Measurements from ENCODE around the gene PPM1E. TPM values are rescaled to one million over a fixed set of nuclear protein-coding genes. Genes with fewer than 3 reads are reported as not detected.
"Not testable (repeated sequence)": the region's sequence is repeated elsewhere in the genome, so short reads cannot be mapped to it uniquely, and the experiment has no call there.

PPM1E gene
- total and polyA plus RNA-seq, 2 donors (not counting 1 experiment from before 2014, with no cell fraction given): not detected

DNA sequence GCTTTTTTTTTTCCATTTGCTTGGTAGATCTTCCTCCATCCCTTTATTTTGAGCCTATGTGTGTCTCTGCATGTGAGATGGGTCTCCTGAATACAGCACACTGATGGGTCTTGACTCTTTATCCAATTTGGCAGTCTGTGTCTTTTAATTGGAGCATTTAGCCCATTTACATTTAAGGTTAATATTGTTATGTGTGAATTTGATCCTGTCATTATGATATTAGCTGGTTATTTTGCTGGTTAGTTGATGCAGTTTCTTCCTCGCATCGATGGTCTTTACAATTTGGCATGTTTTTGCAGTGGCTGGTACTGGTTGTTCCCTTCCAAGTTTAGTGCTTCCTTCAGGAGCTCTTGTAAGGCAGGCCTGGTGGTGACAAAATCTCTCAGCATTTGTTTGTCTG is 94.5 kb downstream of the PPM1E start:
- H3K79me2 ChIP-seq (ENCODE audit: control insufficient read depth, insufficient read depth, low read length); H3K27me3 ChIP-seq (replicated peaks in 1 of 4; ENCODE audit: control extremely low read depth in 1 of 4, control insufficient read depth in 3 of 4, insufficient read depth in 4 of 4, low read length in 3 of 4); H4K20me1 ChIP-seq (ENCODE audit: control insufficient read depth, insufficient read depth, low read length, poor library complexity, severe bottlenecking); ATAC-seq (ENCODE audit: low read depth); H3K9ac ChIP-seq (ENCODE audit: low read length); H3K27ac Mint-ChIP-seq; CTCF ChIA-PET; H3K9me3 Mint-ChIP-seq (ENCODE audit: insufficient read depth); H3K27ac ChIP-seq (ENCODE audit: low read length in 2 of 2); H2AFZ ChIP-seq (ENCODE audit: insufficient read depth, low read depth, low read length, poor library complexity, severe bottlenecking); H3K4me3 ChIP-seq (ENCODE audit: control extremely low read depth in 1 of 5, extremely low read depth in 1 of 5, insufficient read depth in 1 of 5, low read depth in 2 of 5, low read length in 4 of 5); DNase-seq; H3K36me3 ChIP-seq (replicated peaks in 1 of 2; ENCODE audit: control extremely low read depth in 1 of 2, control insufficient read depth in 1 of 2, extremely low read depth in 1 of 2, insufficient read depth in 2 of 2, low read length in 1 of 2); POLR2A ChIA-PET; H3K4me2 ChIP-seq (replicated peaks; ENCODE audit: low read depth, low read length, poor library complexity, severe bottlenecking); H3K4me1 ChIP-seq (ENCODE audit: control insufficient read depth in 2 of 2, insufficient read depth in 2 of 2, low read length in 2 of 2); H3K4me3 Mint-ChIP-seq; H3K4me1 Mint-ChIP-seq; H3K9me3 ChIP-seq (ENCODE audit: control extremely low read depth in 1 of 3, control insufficient read depth in 2 of 3, insufficient read depth in 1 of 3, low read length in 2 of 3); intact Hi-C loops (cut with micrococcal nuclease): not testable (repeated sequence)
- no CpG with 5 or more reads among the region's 2 CpGs for WGBS (ENCODE audit: insufficient coverage)
- peaks cover 25% of the 10 kb centered on the region for H3K27me3 Mint-ChIP-seq

DNA sequence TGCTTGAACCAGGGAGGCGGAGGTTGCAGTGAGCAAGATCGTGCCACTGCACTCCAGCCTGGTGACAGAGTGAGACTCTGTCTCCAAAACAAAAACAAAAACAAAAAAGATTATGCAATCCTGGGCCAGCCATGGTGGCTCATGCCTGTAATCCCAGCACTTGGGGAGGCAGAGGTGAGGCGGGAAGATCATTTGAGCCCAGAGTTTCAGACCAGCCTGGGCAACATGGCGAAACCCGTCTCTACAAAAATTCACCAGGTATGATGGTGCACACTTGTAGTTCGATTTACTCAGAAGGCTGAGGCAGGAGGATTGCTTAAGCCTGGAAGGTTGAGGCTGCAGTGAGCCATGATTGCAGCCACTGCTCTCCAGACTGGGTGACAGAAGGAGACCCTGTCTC is 109.6 kb downstream of the PPM1E start:
- no peak for TF ChIP-seq EZH2 (IDR thresholded peaks at IDR 0.05; ENCODE audit: borderline replicate concordance, insufficient read depth, low read depth, low read length, poor library complexity, severe bottlenecking)
- Histone ChIP-seq H3K9ac (ENCODE audit: low read length) (no peak overlapping the region), H3K27me3 (replicated peaks in 1 of 4; ENCODE audit: control extremely low read depth in 1 of 4, control insufficient read depth in 3 of 4, insufficient read depth in 4 of 4, low read length in 3 of 4) (peaks cover 0 to 5% (median 2%) of the 10 kb centered on the region in 4 experiments), H3K79me2 (ENCODE audit: control insufficient read depth, insufficient read depth, low read length) (no peaks in the 10 kb centered on the region), H3K9me3 (ENCODE audit: control extremely low read depth in 1 of 3, control insufficient read depth in 2 of 3, insufficient read depth in 1 of 3, low read length in 2 of 3) (peaks cover 0 to 4% (median 0%) of the 10 kb centered on the region in 3 donors), H2AFZ (ENCODE audit: insufficient read depth, low read depth, low read length, poor library complexity, severe bottlenecking) (no peak overlapping the region), H3K36me3 (replicated peaks in 1 of 2; ENCODE audit: control extremely low read depth in 1 of 2, control insufficient read depth in 1 of 2, extremely low read depth in 1 of 2, insufficient read depth in 2 of 2, low read length in 1 of 2) (no peaks in the 10 kb centered on the region), H3K4me2 (replicated peaks; ENCODE audit: low read depth, low read length, poor library complexity, severe bottlenecking) (no peak overlapping the region), H3K27ac (ENCODE audit: low read length in 2 of 2) (no peak overlapping the region), H4K20me1 (ENCODE audit: control insufficient read depth, insufficient read depth, low read length, poor library complexity, severe bottlenecking) (no peaks in the 10 kb centered on the region), H3K4me1 (ENCODE audit: control insufficient read depth in 2 of 2, insufficient read depth in 2 of 2, low read length in 2 of 2) (no peaks in the 10 kb centered on the region), H3K4me3 (ENCODE audit: control extremely low read depth in 1 of 5, extremely low read depth in 1 of 5, insufficient read depth in 1 of 5, low read depth in 2 of 5, low read length in 4 of 5) (no peak overlapping the region)
- Mint-ChIP-seq H3K4me3 (no peak overlapping the region), H3K4me1 (no peaks in the 10 kb centered on the region), H3K9me3 (ENCODE audit: insufficient read depth) (no peaks in the 10 kb centered on the region), H3K27me3 (peaks cover 7% of the 10 kb centered on the region), H3K27ac (no peak overlapping the region)
- ChIA-PET POLR2A (no interaction called here), CTCF (interaction anchor here (0.6 to 0.9 kb wide), 2 partner anchors 54 to 140 kb away, joined by 3 read pairs; no protein-coding TSS in a partner anchor)
- 94% methylated on average over 5 of the region's 6 CpGs for WGBS (ENCODE audit: insufficient coverage)
- DNase-seq (no peak), ATAC-seq (ENCODE audit: low read depth) (no peak)
- intact Hi-C loops (cut with micrococcal nuclease): no loop called here

Data from B cell (primary cell).